ENCODE measurements around the gene GSDMA. TPM values are rescaled to one million over a fixed set of nuclear protein-coding genes. Genes with fewer than 3 reads are reported as not detected.
A peak's percentile ranks its signal among the peaks of the same experiment; 100 is the strongest.
"Not testable (repeated sequence)": the region's sequence is repeated elsewhere in the genome, so short reads cannot be mapped to it uniquely, and the experiment has no call there.

The GSDMA gene
- total RNA-seq, 1 donor from 2014 or later: not detected

GRCh38 chr17:40012017-40012647, 49.3 kb downstream of the GSDMA start:
- H3K27ac ChIP-seq (ENCODE audit: low read depth, low read length); H3K9me3 Mint-ChIP-seq (ENCODE audit: unreplicated experiment); H3K27ac Mint-ChIP-seq (ENCODE audit: unreplicated experiment); H3K9me3 ChIP-seq (ENCODE audit: insufficient read depth, low read depth, low read length); FAIRE-seq; DNase-seq (ENCODE audit: low read depth); H3K27me3 ChIP-seq (ENCODE audit: insufficient read depth, low read length); H3K79me2 ChIP-seq (ENCODE audit: insufficient read depth, low read length); H3K27me3 Mint-ChIP-seq (ENCODE audit: low read depth, unreplicated experiment); H3K4me1 Mint-ChIP-seq (ENCODE audit: low read depth, unreplicated experiment); H3K4me3 Mint-ChIP-seq (ENCODE audit: unreplicated experiment); H3K4me2 ChIP-seq (ENCODE audit: low read length); H3K36me3 ChIP-seq (ENCODE audit: insufficient read depth, low read length); H3K4me1 ChIP-seq (ENCODE audit: insufficient read depth, low read length); H3K9ac ChIP-seq (ENCODE audit: low read length); H3K4me3 ChIP-seq (ENCODE audit: insufficient read depth, low read depth, low read length); H3K36me3 Mint-ChIP-seq (ENCODE audit: low read depth, unreplicated experiment); H4K20me1 ChIP-seq (ENCODE audit: insufficient read depth, low read length); H2AFZ ChIP-seq (ENCODE audit: low read depth, low read length): not testable (repeated sequence)

- Mint-ChIP-seq H3K9me3 (ENCODE audit: unreplicated experiment) (no peaks in the 10 kb centered on the region), H3K36me3 (ENCODE audit: low read depth, unreplicated experiment) (peaks cover 2% of the 10 kb centered on the region), H3K27ac (ENCODE audit: unreplicated experiment) (no peak overlapping the region), H3K27me3 (ENCODE audit: low read depth, unreplicated experiment) (peaks cover 2% of the 10 kb centered on the region), H3K4me3 (ENCODE audit: unreplicated experiment) (no peak overlapping the region), H3K4me1 (ENCODE audit: low read depth, unreplicated experiment) (peaks cover 3% of the 10 kb centered on the region)
- H3K9ac ChIP-seq (ENCODE audit: low read length): no peak overlapping the region
- no peaks in the 10 kb centered on the region for H3K36me3 ChIP-seq (ENCODE audit: insufficient read depth, low read length)
- no peaks in the 10 kb centered on the region for H4K20me1 ChIP-seq (ENCODE audit: insufficient read depth, low read length)
- no peaks in the 10 kb centered on the region for H3K27me3 ChIP-seq (ENCODE audit: insufficient read depth, low read length)
- DNase-seq (ENCODE audit: low read depth): no peak
- no peak for FAIRE-seq
- no peak overlapping the region for H3K27ac ChIP-seq (ENCODE audit: low read depth, low read length)
- peak overlapping the region; percentile 13 for H3K4me2 ChIP-seq (ENCODE audit: low read length)
- H3K4me3 ChIP-seq (ENCODE audit: insufficient read depth, low read depth, low read length): no peak overlapping the region
- no peak for TF ChIP-seq EZH2 (IDR thresholded peaks at IDR 0.05; ENCODE audit: insufficient read depth, low read length)
- TF ChIP-seq CTCF (IDR thresholded peaks at IDR 0.05; ENCODE audit: insufficient read depth, low read depth, low read length): no peak
- no peaks in the 10 kb centered on the region for H3K9me3 ChIP-seq (ENCODE audit: insufficient read depth, low read depth, low read length)
- no peaks in the 10 kb centered on the region for H3K79me2 ChIP-seq (ENCODE audit: insufficient read depth, low read length)
- H2AFZ ChIP-seq (ENCODE audit: low read depth, low read length): peak overlapping the region; percentile 78
- H3K4me1 ChIP-seq (ENCODE audit: insufficient read depth, low read length): peaks cover 22% of the 10 kb centered on the region
Measured at GRCh38 chr17:40014375-40014980, 51.7 kb downstream of the GSDMA start.

GRCh38 chr17:40015005-40015997, 52.5 kb downstream of the GSDMA start, which contains the start of gene CSF3:
Gene CSF3, plus strand, starts transcription at chr17:40015440. Its CDS starts 35 bp downstream, at chr17:40015475.
- peak within 1 kb of the TSS; percentile 78 for H2AFZ ChIP-seq (ENCODE audit: low read depth, low read length)
- H3K27ac Mint-ChIP-seq (ENCODE audit: unreplicated experiment): no peak within 1 kb of the TSS

More at GRCh38 chr17:40015005-40015997, 52.5 kb downstream of the GSDMA start, which contains the start of gene CSF3:
- TF ChIP-seq CTCF (IDR thresholded peaks at IDR 0.05; ENCODE audit: insufficient read depth, low read depth, low read length): no peak
- no peak for TF ChIP-seq EZH2 (IDR thresholded peaks at IDR 0.05; ENCODE audit: insufficient read depth, low read length)
- Histone ChIP-seq H3K4me2 (ENCODE audit: low read length) (peak within 1 kb of the TSS; percentile 13), H3K27ac (ENCODE audit: low read depth, low read length) (no peak within 1 kb of the TSS), H3K4me3 (ENCODE audit: insufficient read depth, low read depth, low read length) (no peak within 1 kb of the TSS), H3K36me3 (ENCODE audit: insufficient read depth, low read length) (no peaks in the 10 kb centered on the region), H3K4me1 (ENCODE audit: insufficient read depth, low read length) (peaks cover 28% of the 10 kb centered on the region), H3K9ac (ENCODE audit: low read length) (no peak within 1 kb of the TSS), H3K9me3 (ENCODE audit: insufficient read depth, low read depth, low read length) (no peaks in the 10 kb centered on the region), H3K79me2 (ENCODE audit: insufficient read depth, low read length) (no peaks in the 10 kb centered on the region), H4K20me1 (ENCODE audit: insufficient read depth, low read length) (no peaks in the 10 kb centered on the region), H3K27me3 (ENCODE audit: insufficient read depth, low read length) (no peaks in the 10 kb centered on the region)
- FAIRE-seq: no peak
- H3K4me1 Mint-ChIP-seq (ENCODE audit: low read depth, unreplicated experiment): peaks cover 3% of the 10 kb centered on the region
- no peaks in the 10 kb centered on the region for H3K9me3 Mint-ChIP-seq (ENCODE audit: unreplicated experiment)
- H3K4me3 Mint-ChIP-seq (ENCODE audit: unreplicated experiment): peak within 1 kb of the TSS; percentile 20
- DNase-seq (ENCODE audit: low read depth): no peak
- H3K27me3 Mint-ChIP-seq (ENCODE audit: low read depth, unreplicated experiment): no peaks in the 10 kb centered on the region
- H3K36me3 Mint-ChIP-seq (ENCODE audit: low read depth, unreplicated experiment): peaks cover 7% of the 10 kb centered on the region

All from astrocyte (in vitro differentiated cells and primary cell).